HUES48 (cell line): ENCODE data around the gene ATG7.

Experiments used
- H3K27ac ChIP-seq: one replicate; pipeline ENCODE4 v1.7.0; 2013; ENCODE audit warnings: low read depth, low read length, inconsistent platforms
- H3K27me3 ChIP-seq: 2 replicates; pipeline ENCODE4 v1.6.1; 2013; ENCODE audit warnings: mild to moderate bottlenecking, low read length; ENCODE audit not compliant: control insufficient read depth, insufficient read depth
- H3K36me3 ChIP-seq: 2 replicates; pipeline ENCODE4 v1.6.1; 2013; ENCODE audit warnings: low read length; ENCODE audit not compliant: control insufficient read depth, insufficient read depth
- H3K4me1 ChIP-seq: 2 replicates; pipeline ENCODE4 v1.6.1; 2013; ENCODE audit warnings: mild to moderate bottlenecking, low read length; ENCODE audit not compliant: control insufficient read depth, insufficient read depth
- H3K4me3 ChIP-seq: 2 replicates; pipeline ENCODE4 v1.5.1; 2013; ENCODE audit warnings: mild to moderate bottlenecking, low read depth, low read length
- H3K9ac ChIP-seq: 2 replicates; pipeline ENCODE4 v1.6.1; 2013; ENCODE audit warnings: mild to moderate bottlenecking, low read depth, low read length, moderate library complexity
- H3K9me3 ChIP-seq: 2 replicates; pipeline ENCODE4 v1.6.1; 2013; ENCODE audit warnings: low read length; ENCODE audit not compliant: control insufficient read depth, insufficient read depth

Gene ATG7

GRCh38 chr3:11362600-11362999 is 90.4 kb downstream of the ATG7 start:
- H3K27ac ChIP-seq, result no peak overlapping the region
- H3K4me3 ChIP-seq, result no peak overlapping the region
- H3K4me1 ChIP-seq, result peaks cover 10% of the 10 kb centered on the region
- peaks cover 18% of the 10 kb centered on the region; the same call in 1 of the 2 replicates for H3K36me3 ChIP-seq
- no peaks in the 10 kb centered on the region for H3K9me3 ChIP-seq
- H3K27me3 ChIP-seq, result no peaks in the 10 kb centered on the region
- H3K9ac ChIP-seq, result no peak overlapping the region

- Histone ChIP-seq H3K36me3 (peaks cover 18% of the 10 kb centered on the region; the same call in 1 of the 2 replicates), H3K27ac (no peak overlapping the region), H3K4me1 (peaks cover 10% of the 10 kb centered on the region), H3K4me3 (no peak overlapping the region), H3K9me3 (no peaks in the 10 kb centered on the region), H3K9ac (no peak overlapping the region), H3K27me3 (no peaks in the 10 kb centered on the region)
Observed at GRCh38 chr3:11363715-11364114, 91.5 kb downstream of the ATG7 start.

GRCh38 chr3:11364181-11364580 is 92.0 kb downstream of the ATG7 start:
- H3K4me3 ChIP-seq, result no peak overlapping the region
- peaks cover 10% of the 10 kb centered on the region for H3K4me1 ChIP-seq
- H3K36me3 ChIP-seq, result peaks cover 18% of the 10 kb centered on the region; the same call in 1 of the 2 replicates
- no peaks in the 10 kb centered on the region for H3K27me3 ChIP-seq
- no peak overlapping the region for H3K27ac ChIP-seq
- no peaks in the 10 kb centered on the region for H3K9me3 ChIP-seq
- H3K9ac ChIP-seq, result no peak overlapping the region

- no peaks in the 10 kb centered on the region for H3K9me3 ChIP-seq
- H3K27me3 ChIP-seq, result no peaks in the 10 kb centered on the region
- H3K9ac ChIP-seq, result no peak overlapping the region
- H3K4me1 ChIP-seq, result peaks cover 10% of the 10 kb centered on the region
- peaks cover 14% of the 10 kb centered on the region; the same call in 1 of the 2 replicates for H3K36me3 ChIP-seq
- H3K4me3 ChIP-seq, result no peak overlapping the region
- H3K27ac ChIP-seq, result peak overlapping the region; percentile 70
Observed at GRCh38 chr3:11367143-11367693, 95.0 kb downstream of the ATG7 start.

- H3K4me3 ChIP-seq, result no peak overlapping the region
- peaks cover 10% of the 10 kb centered on the region for H3K4me1 ChIP-seq
- H3K9ac ChIP-seq, result no peak overlapping the region
- H3K27me3 ChIP-seq, result no peaks in the 10 kb centered on the region
- no peaks in the 10 kb centered on the region for H3K36me3 ChIP-seq
- no peaks in the 10 kb centered on the region for H3K9me3 ChIP-seq
- no peak overlapping the region for H3K27ac ChIP-seq
Observed at GRCh38 chr3:11370191-11370590, 98.0 kb downstream of the ATG7 start.

- H3K9ac ChIP-seq, result no peak overlapping the region
- H3K27me3 ChIP-seq, result no peaks in the 10 kb centered on the region
- no peaks in the 10 kb centered on the region for H3K9me3 ChIP-seq
- no peaks in the 10 kb centered on the region for H3K36me3 ChIP-seq
- no peak overlapping the region for H3K4me3 ChIP-seq
- H3K4me1 ChIP-seq, result peaks cover 10% of the 10 kb centered on the region
- no peak overlapping the region for H3K27ac ChIP-seq
Observed at GRCh38 chr3:11370966-11371365, 98.8 kb downstream of the ATG7 start.

GRCh38 chr3:11371747-11372146 is 99.5 kb downstream of the ATG7 start:
- Histone ChIP-seq H3K9me3 (no peaks in the 10 kb centered on the region), H3K27ac (no peak overlapping the region), H3K9ac (no peak overlapping the region), H3K27me3 (no peaks in the 10 kb centered on the region), H3K36me3 (no peaks in the 10 kb centered on the region), H3K4me1 (peaks cover 8% of the 10 kb centered on the region), H3K4me3 (no peak overlapping the region)

GRCh38 chr3:11373235-11373634 is 101.0 kb downstream of the ATG7 start:
- H3K27me3 ChIP-seq, result no peaks in the 10 kb centered on the region
- H3K9ac ChIP-seq, result no peak overlapping the region
- no peaks in the 10 kb centered on the region for H3K36me3 ChIP-seq
- H3K4me1 ChIP-seq, result no peaks in the 10 kb centered on the region
- no peak overlapping the region for H3K27ac ChIP-seq
- H3K4me3 ChIP-seq, result no peak overlapping the region
- H3K9me3 ChIP-seq, result no peaks in the 10 kb centered on the region

GRCh38 chr3:11373654-11374053 is 101.5 kb downstream of the ATG7 start:
- H3K36me3 ChIP-seq, result no peaks in the 10 kb centered on the region

GRCh38 chr3:11375333-11376088 is 103.3 kb downstream of the ATG7 start:
- Histone ChIP-seq H3K27me3 (no peaks in the 10 kb centered on the region), H3K9ac (no peak overlapping the region), H3K36me3 (no peaks in the 10 kb centered on the region), H3K4me1 (peaks cover 12% of the 10 kb centered on the region), H3K4me3 (no peak overlapping the region), H3K27ac (no peak overlapping the region), H3K9me3 (no peaks in the 10 kb centered on the region)

More at GRCh38 chr3:11373654-11374053, 101.5 kb downstream of the ATG7 start:
- H3K4me3 ChIP-seq, result no peak overlapping the region
- H3K9ac ChIP-seq, result no peak overlapping the region
- H3K27me3 ChIP-seq, result no peaks in the 10 kb centered on the region
- no peaks in the 10 kb centered on the region for H3K9me3 ChIP-seq
- H3K4me1 ChIP-seq, result no peaks in the 10 kb centered on the region
- no peak overlapping the region for H3K27ac ChIP-seq

- Histone ChIP-seq H3K9ac (no peak overlapping the region), H3K27ac (no peak overlapping the region), H3K27me3 (no peaks in the 10 kb centered on the region), H3K4me3 (no peak overlapping the region), H3K9me3 (no peaks in the 10 kb centered on the region), H3K4me1 (peaks cover 16% of the 10 kb centered on the region), H3K36me3 (no peaks in the 10 kb centered on the region)
Observed at GRCh38 chr3:11377719-11378118, 105.5 kb downstream of the ATG7 start.
